Left lung (tissue), 10 donors: Measurements from ENCODE around the gene FUBP3. TPM values are rescaled to one million over a fixed set of nuclear protein-coding genes. Genes with fewer than 3 reads are reported as not detected.

Experiments used
- ATAC-seq: fragments of 200-7000 bp; cut with Tn5 transposase; one replicate; pipeline ENCODE4 v1.9.1; 2020; ENCODE audit warnings: moderate library complexity
- DNase-seq, 4 donors: peaks; one replicate each; pipeline ENCODE4 v3.0.0-alpha.2; 2013 to 2020
- H3K27ac ChIP-seq, 2 donors: fragments of 200-600 bp; sonication (generic) in 1 of 2; one replicate each; pipeline versions ENCODE4 v1.5.0 to v1.8.0; 2020 to 2021
- H3K27me3 ChIP-seq, 2 donors: fragments of 200-600 bp; sonication (generic) in 1 of 2; one replicate each; pipeline versions ENCODE4 v1.5.0 to v1.8.0; 2020 to 2021
- H3K36me3 ChIP-seq, 2 donors: fragments of 200-600 bp; sonication (generic) in 1 of 2; one replicate each; pipeline versions ENCODE4 v1.5.0 to v1.8.0; 2020 to 2021
- H3K4me1 ChIP-seq, 2 donors: fragments of 200-600 bp; one replicate each; pipeline ENCODE4 v1.8.0; 2021
- H3K4me3 ChIP-seq, 2 donors: fragments of 200-600 bp; sonication (generic) in 1 of 2; one replicate each; pipeline versions ENCODE4 v1.5.0 to v1.8.0; 2020 to 2021; ENCODE audit warnings: mild to moderate bottlenecking in 1 of 2
- H3K9me3 ChIP-seq, 2 donors: fragments of 200-600 bp; sonication (generic) in 1 of 2; one replicate each; pipeline versions ENCODE4 v1.5.0 to v1.8.0; 2020 to 2021
- CTCF ChIP-seq, 2 donors: fragments of 200-600 bp; sonication (generic) in 1 of 2; IDR thresholded peaks; one replicate each; pipeline versions ENCODE4 v1.5.0 to v1.8.0; 2021; ENCODE audit warnings: antibody characterized with exemption in 2 of 2
- intact Hi-C, 2 donors: fragments of 100-400 bp; cut with DNase I; formaldehyde crosslinking; loops; one replicate each; pipeline versions ENCODE4 v1.11.2 to v1.14.2; 2022
- polyA plus RNA-seq, 6 donors: library from polyadenylated mRNA; unstranded; fragments of 120-200 nt; gene quantifications; one replicate each; pipeline ENCODE4 v1.2.1, GENCODE V29; 2013; ENCODE audit not compliant: insufficient read length in 6 of 6
- total RNA-seq, 2 donors: library from RNA; stranded (reverse); fragmentation: NEBNext Ultra II Directional; extraction: Animal tissue kit (Norgen Biotek cat#: 25700); gene quantifications; one replicate each; pipeline ENCODE4 v1.2.1, GENCODE V29; 2021
- donor health status: DM: no; HTN: yes; CAD: no.
- donor health status: DM: no; HTN: no; CAD: no.

The FUBP3 gene
- total and polyA plus RNA-seq, 8 donors: 33.1 to 70.0 (median 58.9) TPM

- H3K4me3 ChIP-seq: no peak overlapping the region
- H3K36me3 ChIP-seq: peaks cover 0 to 33% of the 10 kb centered on the region in 2 donors
- no peaks in the 10 kb centered on the region for H3K4me1 ChIP-seq
- no peaks in the 10 kb centered on the region for H3K27me3 ChIP-seq
- no peak for TF ChIP-seq CTCF (IDR thresholded peaks at IDR 0.05)
- ATAC-seq (no peak), DNase-seq (peak in 2 of 4 donors; percentile 14 to 60)
- no peaks in the 10 kb centered on the region for H3K9me3 ChIP-seq
- intact Hi-C loops: no loop called here
- H3K27ac ChIP-seq: no peak overlapping the region
Observed at GRCh38 chr9:130639866-130640555, 60.6 kb downstream of the FUBP3 start.

- intact Hi-C loops: no loop called here
- no peaks in the 10 kb centered on the region for H3K4me1 ChIP-seq
Observed at GRCh38 chr9:130640681-130641080, 61.3 kb downstream of the FUBP3 start.

GRCh38 chr9:130642926-130643325 is 63.5 kb downstream of the FUBP3 start:
- H3K27me3 ChIP-seq: peaks cover 0 to 14% of the 10 kb centered on the region in 2 donors
- no peaks in the 10 kb centered on the region for H3K4me1 ChIP-seq
- H3K27ac ChIP-seq: no peak overlapping the region
- peaks cover 0 to 10% of the 10 kb centered on the region in 2 donors for H3K36me3 ChIP-seq
- H3K4me3 ChIP-seq: no peak overlapping the region
- ATAC-seq: no peak
- intact Hi-C loops: no loop called here
- no peak for TF ChIP-seq CTCF (IDR thresholded peaks at IDR 0.05)
- DNase-seq: peak in 2 of 4 donors; percentile 30 to 32
- H3K9me3 ChIP-seq: peaks cover 0 to 4% of the 10 kb centered on the region in 2 donors

More at GRCh38 chr9:130640681-130641080, 61.3 kb downstream of the FUBP3 start:
- peak in 1 of 4 donors; percentile 31 for DNase-seq
- H3K9me3 ChIP-seq: no peaks in the 10 kb centered on the region
- no peak overlapping the region for H3K27ac ChIP-seq
- peaks cover 0 to 26% of the 10 kb centered on the region in 2 donors for H3K36me3 ChIP-seq
- no peak overlapping the region for H3K4me3 ChIP-seq
- ATAC-seq: no peak
- no peak for TF ChIP-seq CTCF (IDR thresholded peaks at IDR 0.05)
- H3K27me3 ChIP-seq: no peaks in the 10 kb centered on the region

GRCh38 chr9:130651221-130651620 is 71.8 kb downstream of the FUBP3 start:
- intact Hi-C loops: no loop called here
- Histone ChIP-seq H3K27me3 (peaks cover 4 to 89% of the 10 kb centered on the region in 2 donors), H3K4me1 (no peaks in the 10 kb centered on the region), H3K4me3 (no peak overlapping the region), H3K36me3 (no peaks in the 10 kb centered on the region), H3K27ac (no peak overlapping the region), H3K9me3 (no peaks in the 10 kb centered on the region)
- no peak for TF ChIP-seq CTCF (IDR thresholded peaks at IDR 0.05)
- DNase-seq: peak in 1 of 4 donors; percentile 54
- no peak for ATAC-seq

GRCh38 chr9:130651752-130652151 is 72.4 kb downstream of the FUBP3 start:
- no peak overlapping the region for H3K27ac ChIP-seq
- intact Hi-C loops: no loop called here
- ATAC-seq (no peak), DNase-seq (peak in 1 of 4 donors; percentile 44)
- H3K9me3 ChIP-seq: no peaks in the 10 kb centered on the region
- H3K27me3 ChIP-seq: peaks cover 8 to 92% of the 10 kb centered on the region in 2 donors
- no peaks in the 10 kb centered on the region for H3K4me1 ChIP-seq
- TF ChIP-seq CTCF (IDR thresholded peaks at IDR 0.05): no peak
- no peaks in the 10 kb centered on the region for H3K36me3 ChIP-seq
- H3K4me3 ChIP-seq: no peak overlapping the region
